Measurements from ENCODE around the gene AMOTL2. TPM values are rescaled to one million over a fixed set of nuclear protein-coding genes. Genes with fewer than 3 reads are reported as not detected.
A peak's percentile ranks its signal among the peaks of the same experiment; 100 is the strongest.

The AMOTL2 gene
- total and polyA plus RNA-seq, 7 donors = 4.0 to 36.6 (median 16.5) TPM

GRCh38 chr3:134364061-134364935 is 9.9 kb downstream of the AMOTL2 start:
- DNase-seq (peak; percentile 96 to 98), ATAC-seq (peak; percentile 89 to 93 (median 90))
- Histone ChIP-seq H3K9me3 (no peaks in the 10 kb centered on the region), H3K4me1 (peaks cover 100% of the 10 kb centered on the region), H3K27me3 (ENCODE audit: insufficient read depth in 3 of 3, low read length in 2 of 3) (no peaks in the 10 kb centered on the region), H3K27ac (peak overlapping the region; percentile 78), H3K36me3 (ENCODE audit: insufficient read depth in 1 of 2, low read depth in 1 of 2) (peaks cover 0 to 93% of the 10 kb centered on the region in 2 donors), H3K4me3 (peak overlapping the region; percentile 56)
- intact Hi-C loops (cut with DNase I) = no loop called here
- 0% methylated on average over 26 to 37 of the region's 37 CpGs for WGBS, 3 donors
- TF ChIP-seq CTCF (IDR thresholded peaks at IDR 0.05) = no peak

GRCh38 chr3:134363381-134363755 is 10.9 kb downstream of the AMOTL2 start:
- peak in 1 of 4 donors; percentile 0 for ATAC-seq
- Histone ChIP-seq H3K4me1 (peaks cover 100% of the 10 kb centered on the region), H3K4me3 (peak overlapping the region; percentile 56), H3K9me3 (no peaks in the 10 kb centered on the region), H3K36me3 (ENCODE audit: insufficient read depth in 1 of 2, low read depth in 1 of 2) (peaks cover 4 to 93% of the 10 kb centered on the region in 2 donors), H3K27ac (peak overlapping the region; percentile 78), H3K27me3 (ENCODE audit: insufficient read depth in 3 of 3, low read length in 2 of 3) (no peaks in the 10 kb centered on the region)
- intact Hi-C loops (cut with DNase I) = no loop called here
- WGBS, 3 donors = 65 to 82% (median 73%) methylated on average over 3 of the region's 3 CpGs
- TF ChIP-seq CTCF (IDR thresholded peaks at IDR 0.05) = no peak
- no peak for DNase-seq

GRCh38 chr3:134362670-134363380 is 11.4 kb downstream of the AMOTL2 start:
- DNase-seq = no peak
- peak in 2 of 4 donors; percentile 32 to 35 for ATAC-seq
- no peaks in the 10 kb centered on the region for H3K27me3 ChIP-seq (ENCODE audit: insufficient read depth in 3 of 3, low read length in 2 of 3)
- intact Hi-C loops (cut with DNase I) = no loop called here
- WGBS, 3 donors = 57 to 86% (median 63%) methylated on average over 6 of the region's 6 CpGs
- H3K36me3 ChIP-seq (ENCODE audit: insufficient read depth in 1 of 2, low read depth in 1 of 2) = peaks cover 4 to 93% of the 10 kb centered on the region in 2 donors
- peaks cover 100% of the 10 kb centered on the region for H3K4me1 ChIP-seq
- peak overlapping the region; percentile 78 for H3K27ac ChIP-seq
- peak overlapping the region; percentile 56 for H3K4me3 ChIP-seq
- no peaks in the 10 kb centered on the region for H3K9me3 ChIP-seq
- no peak for TF ChIP-seq CTCF (IDR thresholded peaks at IDR 0.05)

- 92 to 96% (median 94%) methylated on average over 6 of the region's 6 CpGs for WGBS, 3 donors
- intact Hi-C loops (cut with DNase I) = no loop called here
- no peak for TF ChIP-seq CTCF (IDR thresholded peaks at IDR 0.05)
- Histone ChIP-seq H3K4me1 (peaks cover 100% of the 10 kb centered on the region), H3K9me3 (no peaks in the 10 kb centered on the region), H3K36me3 (ENCODE audit: insufficient read depth in 1 of 2, low read depth in 1 of 2) (peaks cover 4 to 92% of the 10 kb centered on the region in 2 donors), H3K27me3 (ENCODE audit: insufficient read depth in 3 of 3, low read length in 2 of 3) (no peaks in the 10 kb centered on the region), H3K4me3 (no peak overlapping the region), H3K27ac (peak overlapping the region; percentile 6)
- no peak for DNase-seq
- no peak for ATAC-seq
Measured at GRCh38 chr3:134362221-134362620, 12.0 kb downstream of the AMOTL2 start.
